PFSK-1 (cell line): ENCODE measurements around the gene PCSK9.

ENCODE experiments used
- POLR2AphosphoS5 ChIP-seq: IDR thresholded peaks from 2 replicates; pipeline ENCODE4 v1.6.1; 2012; ENCODE audit warnings: low read depth, mild to moderate bottlenecking, control low read depth, low read length, moderate library complexity
- REST ChIP-seq, 2 experiments: IDR thresholded peaks; 2 replicates each; pipeline versions ENCODE4 v1.6.1 to v1.8.0; 2011 to 2012; ENCODE audit warnings: low read depth in 2 of 2, low read length in 2 of 2, control low read depth in 1 of 2, inconsistent platforms in 1 of 2, mild to moderate bottlenecking in 1 of 2, moderate library complexity in 1 of 2; ENCODE audit not compliant: insufficient read depth in 1 of 2
- TAF1 ChIP-seq: IDR thresholded peaks from 2 replicates; pipeline ENCODE4 v1.6.1; 2012; ENCODE audit warnings: low read length, control low read depth, borderline replicate concordance; ENCODE audit not compliant: insufficient read depth

- TF ChIP-seq TAF1 (no peak), REST (IDR thresholded peaks at IDR 0.05; ENCODE audit: insufficient read depth in 1 of 2, low read depth in 2 of 2, low read length in 2 of 2) (no peak), POLR2AphosphoS5 (no peak)
Observed at GRCh38 chr1:55057270-55057955, 18.1 kb downstream of the PCSK9 start.
